SK-N-SH treated with all-trans-retinoic acid at 6 μM for 48 hours (cell line): Measurements from ENCODE around the gene TNFRSF21.

Experiments
- CREB5 ChIP-seq: fragments of 250-450 bp; sonication (Bioruptor Pico); IDR thresholded peaks from 2 replicates; pipeline ENCODE4 v1.5.1; 2020; ENCODE audit warnings: low read depth, mild to moderate bottlenecking, moderate library complexity
- CSRNP3 ChIP-seq: fragments of 250-450 bp; sonication (Bioruptor Pico); IDR thresholded peaks from 2 replicates; pipeline ENCODE4 v1.5.1; 2021; ENCODE audit warnings: mild to moderate bottlenecking, moderate library complexity
- PPARA ChIP-seq: fragments of 250-450 bp; sonication (Bioruptor Pico); IDR thresholded peaks from 2 replicates; pipeline ENCODE4 v1.5.0; 2020; ENCODE audit warnings: mild to moderate bottlenecking, borderline replicate concordance
- SNAI2 ChIP-seq: fragments of 250-450 bp; sonication (Bioruptor Pico); IDR thresholded peaks from 2 replicates; pipeline ENCODE4 v1.5.0; 2020; ENCODE audit warnings: mild to moderate bottlenecking, moderate library complexity
- ZC3H10 ChIP-seq: fragments of 250-450 bp; sonication (Bioruptor Pico); IDR thresholded peaks from 2 replicates; pipeline ENCODE4 v1.5.1; 2021; ENCODE audit warnings: mild to moderate bottlenecking, moderate library complexity
- ZFP30 ChIP-seq: fragments of 450-650 bp; formaldehyde crosslinking; IDR thresholded peaks from 2 replicates; pipeline ENCODE4 v1.5.0; 2022; ENCODE audit warnings: mild to moderate bottlenecking, moderate library complexity
- ZNF565 ChIP-seq: fragments of 450-650 bp; formaldehyde crosslinking; conservative IDR thresholded peaks from 2 replicates; pipeline ENCODE4 v1.5.0; 2020; ENCODE audit warnings: low read depth, mild to moderate bottlenecking, moderate library complexity
- ZNF8 ChIP-seq: fragments of 450-650 bp; formaldehyde crosslinking; IDR thresholded peaks from 2 replicates; pipeline ENCODE4 v1.5.0; 2020; ENCODE audit warnings: mild to moderate bottlenecking, moderate library complexity
- TF ChIP-seq, protein P1 (sequence below): fragments of 250-450 bp; sonication (Bioruptor Pico); IDR thresholded peaks from 2 replicates; pipeline ENCODE4 v1.8.0; 2021; ENCODE audit warnings: low read depth, mild to moderate bottlenecking, moderate library complexity, borderline replicate concordance
- TF ChIP-seq, protein P2 (sequence below): fragments of 250-450 bp; sonication (Bioruptor Pico); IDR thresholded peaks from 2 replicates; pipeline ENCODE4 v1.8.0; 2020; ENCODE audit warnings: mild to moderate bottlenecking, moderate library complexity, borderline replicate concordance

DNA sequence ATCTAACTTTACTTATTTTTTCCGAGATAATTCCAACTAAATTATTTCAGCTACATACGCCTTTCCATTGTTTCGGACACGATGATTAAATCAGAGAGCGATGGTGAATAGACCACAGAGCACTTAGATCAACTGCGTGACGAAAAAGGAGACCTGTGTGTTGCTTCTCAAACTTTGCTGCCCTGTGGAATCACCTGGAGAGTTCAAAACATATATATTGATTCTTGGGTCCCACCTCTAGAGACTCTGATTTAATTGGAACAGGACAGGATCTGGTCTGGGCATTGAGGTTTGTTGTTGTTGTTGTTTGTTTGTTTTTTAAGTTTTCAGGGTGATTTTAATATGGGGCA lies 401 bp upstream of the TNFRSF21 start:
- TF ChIP-seq, protein P1, sequence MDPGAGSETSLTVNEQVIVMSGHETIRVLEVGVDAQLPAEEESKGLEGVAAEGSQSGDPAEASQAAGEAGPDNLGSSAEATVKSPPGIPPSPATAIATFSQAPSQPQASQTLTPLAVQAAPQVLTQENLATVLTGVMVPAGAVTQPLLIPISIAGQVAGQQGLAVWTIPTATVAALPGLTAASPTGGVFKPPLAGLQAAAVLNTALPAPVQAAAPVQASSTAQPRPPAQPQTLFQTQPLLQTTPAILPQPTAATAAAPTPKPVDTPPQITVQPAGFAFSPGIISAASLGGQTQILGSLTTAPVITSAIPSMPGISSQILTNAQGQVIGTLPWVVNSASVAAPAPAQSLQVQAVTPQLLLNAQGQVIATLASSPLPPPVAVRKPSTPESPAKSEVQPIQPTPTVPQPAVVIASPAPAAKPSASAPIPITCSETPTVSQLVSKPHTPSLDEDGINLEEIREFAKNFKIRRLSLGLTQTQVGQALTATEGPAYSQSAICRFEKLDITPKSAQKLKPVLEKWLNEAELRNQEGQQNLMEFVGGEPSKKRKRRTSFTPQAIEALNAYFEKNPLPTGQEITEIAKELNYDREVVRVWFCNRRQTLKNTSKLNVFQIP (CRISPR knock-in tag), result no peak
- no peak for TF ChIP-seq PPARA (CRISPR knock-in tag)
- no peak for TF ChIP-seq CREB5
- no peak for TF ChIP-seq CSRNP3 (CRISPR knock-in tag)
- TF ChIP-seq SNAI2 (CRISPR knock-in tag), result no peak
- TF ChIP-seq, protein P2, sequence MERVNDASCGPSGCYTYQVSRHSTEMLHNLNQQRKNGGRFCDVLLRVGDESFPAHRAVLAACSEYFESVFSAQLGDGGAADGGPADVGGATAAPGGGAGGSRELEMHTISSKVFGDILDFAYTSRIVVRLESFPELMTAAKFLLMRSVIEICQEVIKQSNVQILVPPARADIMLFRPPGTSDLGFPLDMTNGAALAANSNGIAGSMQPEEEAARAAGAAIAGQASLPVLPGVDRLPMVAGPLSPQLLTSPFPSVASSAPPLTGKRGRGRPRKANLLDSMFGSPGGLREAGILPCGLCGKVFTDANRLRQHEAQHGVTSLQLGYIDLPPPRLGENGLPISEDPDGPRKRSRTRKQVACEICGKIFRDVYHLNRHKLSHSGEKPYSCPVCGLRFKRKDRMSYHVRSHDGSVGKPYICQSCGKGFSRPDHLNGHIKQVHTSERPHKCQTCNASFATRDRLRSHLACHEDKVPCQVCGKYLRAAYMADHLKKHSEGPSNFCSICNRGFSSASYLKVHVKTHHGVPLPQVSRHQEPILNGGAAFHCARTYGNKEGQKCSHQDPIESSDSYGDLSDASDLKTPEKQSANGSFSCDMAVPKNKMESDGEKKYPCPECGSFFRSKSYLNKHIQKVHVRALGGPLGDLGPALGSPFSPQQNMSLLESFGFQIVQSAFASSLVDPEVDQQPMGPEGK, result no peak
- TF ChIP-seq ZNF8, result no peak
- TF ChIP-seq ZNF565 (CRISPR knock-in tag), result no peak
- no peak for TF ChIP-seq ZFP30 (CRISPR knock-in tag)
- no peak for TF ChIP-seq ZC3H10 (CRISPR knock-in tag)
